Measurements from ENCODE around the gene NTSR2. TPM values are rescaled to one million over a fixed set of nuclear protein-coding genes. Genes with fewer than 3 reads are reported as not detected.
A peak's percentile ranks its signal among the peaks of the same experiment; 100 is the strongest.

Gene NTSR2
- total RNA-seq, 1 experiment from 2014 or later, result not detected

GRCh38 chr2:11688222-11689069, 18.5 kb upstream of the NTSR2 start:
- Histone ChIP-seq H3K4me2 (ENCODE audit: low read length) (peak overlapping the region; percentile 67), H3K9me3 (ENCODE audit: low read length) (no peaks in the 10 kb centered on the region), H3K27ac (ENCODE audit: low read length) (peak overlapping the region; percentile 21), H3K4me1 (ENCODE audit: insufficient read depth, low read length) (peaks cover 30% of the 10 kb centered on the region), H3K27me3 (ENCODE audit: low read length) (no peaks in the 10 kb centered on the region), H3K36me3 (ENCODE audit: low read depth, low read length) (no peaks in the 10 kb centered on the region), H3K9me2 (replicated peaks; ENCODE audit: low read length) (no peaks in the 10 kb centered on the region), H2AFZ (ENCODE audit: low read length) (peak overlapping the region; percentile 72), H3K79me2 (ENCODE audit: low read length) (no peaks in the 10 kb centered on the region), H4K20me1 (ENCODE audit: low read length) (no peaks in the 10 kb centered on the region), H3K4me3 (ENCODE audit: low read length) (peak overlapping the region; percentile 47), H3F3A (ENCODE audit: low read length, unreplicated experiment) (no peaks in the 10 kb centered on the region), H3K9ac (ENCODE audit: low read length) (peak overlapping the region; percentile 9; the same call in 1 of the 2 replicates)
- ATAC-seq (peak; percentile 87), DNase-seq (peak; percentile 79)
- intact Hi-C loops (cut with micrococcal nuclease), result loop anchor here (1.0 kb wide), 1 partner anchor 91 kb away; no protein-coding TSS in a partner anchor
- BruUV-seq (replicated peaks), result no TSS peak
- TF ChIP-seq CTCF (conservative IDR thresholded peaks at IDR 0.05; ENCODE audit: low read depth, low read length) (peak; percentile 95), EZH2phosphoT487 (IDR thresholded peaks at IDR 0.05; ENCODE audit: borderline replicate concordance, low read length) (no peak)
- CTCF ChIA-PET, result interaction anchor here (0.6 to 1.1 kb wide), 11 partner anchors 9 to 97 kb away, joined by 3 to 10 read pairs (median 3); partner anchors contain the start of gene LPIN1
- POLR2A ChIA-PET (ENCODE audit: unreplicated experiment), result no interaction called here

GRCh38 chr2:11687736-11688135, 17.7 kb upstream of the NTSR2 start:
- Histone ChIP-seq H3K4me3 (ENCODE audit: low read length) (peak overlapping the region; percentile 47; the same call in 1 of the 2 replicates), H3K36me3 (ENCODE audit: low read depth, low read length) (no peaks in the 10 kb centered on the region), H3K27me3 (ENCODE audit: low read length) (no peaks in the 10 kb centered on the region), H3K79me2 (ENCODE audit: low read length) (no peaks in the 10 kb centered on the region), H3K4me2 (ENCODE audit: low read length) (peak overlapping the region; percentile 67), H3K9ac (ENCODE audit: low read length) (no peak overlapping the region), H3K9me2 (replicated peaks; ENCODE audit: low read length) (no peaks in the 10 kb centered on the region), H2AFZ (ENCODE audit: low read length) (peak overlapping the region; percentile 72; the same call in 1 of the 2 replicates), H4K20me1 (ENCODE audit: low read length) (no peaks in the 10 kb centered on the region), H3K9me3 (ENCODE audit: low read length) (no peaks in the 10 kb centered on the region), H3K27ac (ENCODE audit: low read length) (peak overlapping the region; percentile 21), H3F3A (ENCODE audit: low read length, unreplicated experiment) (no peaks in the 10 kb centered on the region), H3K4me1 (ENCODE audit: insufficient read depth, low read length) (peaks cover 27% of the 10 kb centered on the region)
- intact Hi-C loops (cut with micrococcal nuclease), result loop anchor here (1.0 kb wide), 1 partner anchor 92 kb away; no protein-coding TSS in a partner anchor
- DNase-seq (peak; percentile 70), ATAC-seq (peak; percentile 34)
- TF ChIP-seq CTCF (conservative IDR thresholded peaks at IDR 0.05; ENCODE audit: low read depth, low read length) (no peak), EZH2 (IDR thresholded peaks at IDR 0.05; ENCODE audit: low read length, unreplicated experiment) (no peak), EZH2phosphoT487 (IDR thresholded peaks at IDR 0.05; ENCODE audit: borderline replicate concordance, low read length) (no peak)
- ChIA-PET POLR2A (ENCODE audit: unreplicated experiment) (no interaction called here), CTCF (interaction anchor here (0.6 to 1.1 kb wide), 10 partner anchors 9 to 97 kb away, joined by 3 to 10 read pairs (median 4); partner anchors contain the start of gene LPIN1)
- no TSS peak for BruUV-seq (replicated peaks)

Data from PC-3 (cell line).